NK-92 treated with Interleukin-12 subunit alpha and Interleukin-12 subunit beta, amount 100 ng/mL, for 24 hours (cell line): ENCODE data around the gene FMO3.

Experiments used
- DNase-seq: peaks from one replicate; lab custom pipeline; 2025; lab: John Stamatoyannopoulos, UW

The FMO3 gene

DNA sequence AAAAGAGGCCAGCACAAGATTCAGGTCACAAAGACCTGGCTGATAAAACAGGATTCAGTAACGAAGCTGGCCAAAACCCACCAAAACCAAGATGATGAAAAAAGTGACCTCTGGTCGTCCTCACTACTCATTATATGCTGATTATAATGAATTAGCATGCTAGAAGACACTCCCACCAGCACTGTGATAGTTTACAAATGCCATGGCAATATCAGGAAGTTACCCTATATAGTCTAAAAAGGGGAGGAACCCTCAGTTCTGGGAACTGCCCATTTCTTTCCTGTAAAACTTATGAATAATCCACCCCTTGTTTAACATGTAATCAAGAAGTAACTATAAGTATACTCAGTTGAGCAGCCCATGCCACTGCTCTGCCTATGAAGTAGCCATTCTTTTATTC, 68.4 kb downstream of the FMO3 start:
- no peak for DNase-seq

DNA sequence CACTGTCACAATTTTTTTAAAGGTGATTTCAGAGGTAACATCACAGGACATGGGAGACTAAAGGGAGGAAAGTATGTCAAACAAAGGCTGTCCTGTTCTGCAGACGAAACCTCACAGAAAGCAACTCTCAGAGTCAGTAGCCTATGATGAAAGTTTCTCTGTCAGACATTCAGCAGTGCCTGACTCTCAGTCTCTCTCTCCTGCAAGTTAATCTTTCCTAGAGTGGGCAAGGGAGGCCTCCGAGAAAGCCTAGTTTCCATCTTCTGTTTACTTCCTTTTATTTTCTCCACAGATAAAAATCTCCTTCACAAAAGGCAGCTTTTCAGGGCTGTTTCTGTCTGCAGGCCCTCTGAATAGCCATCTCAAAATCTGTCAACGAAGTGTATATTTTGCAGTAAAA, 69.5 kb downstream of the FMO3 start:
- DNase-seq, result no peak

DNA sequence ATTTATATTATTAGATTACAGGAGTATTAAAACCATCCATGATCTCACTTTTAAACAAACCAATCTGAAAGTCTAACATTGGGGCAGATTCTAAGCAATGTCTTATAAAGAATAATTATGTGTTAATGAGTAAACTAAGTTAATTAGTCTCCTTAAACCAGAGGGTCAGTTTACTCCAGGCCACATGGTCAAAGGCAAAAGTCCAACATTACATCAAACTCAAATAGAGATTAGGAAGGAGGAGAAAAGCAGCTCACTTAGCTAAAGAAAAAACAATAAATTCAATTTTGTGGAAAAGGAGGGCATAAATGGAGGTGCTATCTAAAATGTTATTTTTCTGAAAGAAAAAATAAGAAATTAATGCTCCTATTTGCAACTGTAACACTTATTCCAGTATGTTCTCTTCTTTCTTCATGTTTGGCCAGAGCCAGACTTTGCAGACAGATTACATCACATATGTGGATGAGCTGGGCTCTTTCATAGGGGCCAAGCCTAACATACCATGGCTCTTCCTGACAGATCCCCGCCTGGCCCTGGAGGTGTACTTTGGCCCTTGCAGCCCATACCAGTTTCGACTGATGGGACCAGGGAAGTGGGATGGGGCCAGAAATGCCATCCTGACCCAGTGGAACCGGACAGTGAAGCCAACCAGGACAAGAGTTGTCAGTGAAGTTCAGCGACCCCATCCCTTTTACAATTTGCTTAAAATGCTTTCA, 70.1 kb downstream of the FMO3 start:
- DNase-seq, result no peak

DNA sequence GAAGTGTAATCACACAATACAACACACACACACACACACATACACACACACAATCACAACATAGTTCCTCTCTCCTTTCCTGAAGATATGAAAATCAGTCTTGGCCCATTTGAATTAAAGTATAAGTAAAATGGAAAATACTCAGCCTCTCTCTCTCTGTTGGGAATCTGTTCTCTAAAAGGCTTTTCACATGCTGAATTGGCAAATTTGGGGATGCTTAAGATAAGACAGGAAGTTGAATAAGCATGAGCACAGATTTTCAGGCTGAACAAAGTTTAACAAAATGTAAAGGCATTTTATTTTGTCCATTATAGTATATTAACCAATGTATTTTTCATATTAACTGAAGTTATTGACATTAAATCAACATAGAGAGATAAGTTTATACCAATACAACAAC, 70.7 kb downstream of the FMO3 start:
- no peak for DNase-seq

DNA sequence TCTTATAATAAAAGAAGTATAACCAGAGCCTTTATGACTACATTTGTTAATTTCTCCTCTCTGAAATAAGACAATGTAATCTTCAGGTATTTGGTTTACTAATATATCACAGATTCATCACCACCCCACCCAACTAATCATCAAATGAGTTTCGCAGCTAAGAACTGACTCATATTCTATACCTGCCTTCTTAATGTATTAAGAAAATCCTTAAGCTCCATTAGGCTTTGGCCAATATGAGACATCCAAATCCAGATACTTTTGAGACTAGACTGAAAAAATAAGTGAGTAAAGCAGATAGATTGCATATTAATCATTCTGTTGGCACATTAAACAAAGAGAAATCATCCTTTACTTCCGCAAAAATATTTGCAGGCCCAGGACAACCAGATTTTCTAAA, 75.7 kb downstream of the FMO3 start:
- DNase-seq, result no peak
